Measurements from ENCODE around the gene MNAT1.

The MNAT1 gene

GRCh38 chr14:60710494-60710893 lies 24.1 kb upstream of the MNAT1 start:
- no peak for DNase-seq (ENCODE audit: extremely low read depth, low read depth)
- no peak for TF ChIP-seq CTCF (IDR thresholded peaks at IDR 0.05; ENCODE audit: low read depth, low read length)

GRCh38 chr14:60713513-60713912 lies 21.0 kb upstream of the MNAT1 start:
- no peak for DNase-seq (ENCODE audit: extremely low read depth, low read depth)
- no peak for TF ChIP-seq CTCF (IDR thresholded peaks at IDR 0.05; ENCODE audit: low read depth, low read length)

- TF ChIP-seq CTCF (IDR thresholded peaks at IDR 0.05; ENCODE audit: low read depth, low read length), result no peak
- DNase-seq (ENCODE audit: extremely low read depth, low read depth), result no peak
Measured at GRCh38 chr14:60720391-60720790, 14.2 kb upstream of the MNAT1 start.

- no peak for DNase-seq (ENCODE audit: extremely low read depth, low read depth)
- no peak for TF ChIP-seq CTCF (IDR thresholded peaks at IDR 0.05; ENCODE audit: low read depth, low read length)
Measured at GRCh38 chr14:60720962-60721325, 13.6 kb upstream of the MNAT1 start.

- peak; percentile 36 for TF ChIP-seq CTCF (IDR thresholded peaks at IDR 0.05; ENCODE audit: low read depth, low read length)
- no peak for DNase-seq (ENCODE audit: extremely low read depth, low read depth)
Measured at GRCh38 chr14:60721326-60722106, 13.0 kb upstream of the MNAT1 start.

GRCh38 chr14:60722107-60722356 lies 12.5 kb upstream of the MNAT1 start:
- no peak for TF ChIP-seq CTCF (IDR thresholded peaks at IDR 0.05; ENCODE audit: low read depth, low read length)

GRCh38 chr14:60722357-60723115 lies 12.0 kb upstream of the MNAT1 start:
- DNase-seq (ENCODE audit: extremely low read depth, low read depth), result no peak
- TF ChIP-seq CTCF (IDR thresholded peaks at IDR 0.05; ENCODE audit: low read depth, low read length), result no peak

More at GRCh38 chr14:60722107-60722356, 12.5 kb upstream of the MNAT1 start:
- no peak for DNase-seq (ENCODE audit: extremely low read depth, low read depth)

Data from AG09319 (cell line).